ENCODE data around the gene TMEM221. TPM values are rescaled to one million over a fixed set of nuclear protein-coding genes. Genes with fewer than 3 reads are reported as not detected.

Gene TMEM221
- total and polyA plus RNA-seq, 2 donors (not counting 3 experiments of a cell fraction or from before 2014, with no cell fraction given): 0.08 TPM; not detected in 1

DNA sequence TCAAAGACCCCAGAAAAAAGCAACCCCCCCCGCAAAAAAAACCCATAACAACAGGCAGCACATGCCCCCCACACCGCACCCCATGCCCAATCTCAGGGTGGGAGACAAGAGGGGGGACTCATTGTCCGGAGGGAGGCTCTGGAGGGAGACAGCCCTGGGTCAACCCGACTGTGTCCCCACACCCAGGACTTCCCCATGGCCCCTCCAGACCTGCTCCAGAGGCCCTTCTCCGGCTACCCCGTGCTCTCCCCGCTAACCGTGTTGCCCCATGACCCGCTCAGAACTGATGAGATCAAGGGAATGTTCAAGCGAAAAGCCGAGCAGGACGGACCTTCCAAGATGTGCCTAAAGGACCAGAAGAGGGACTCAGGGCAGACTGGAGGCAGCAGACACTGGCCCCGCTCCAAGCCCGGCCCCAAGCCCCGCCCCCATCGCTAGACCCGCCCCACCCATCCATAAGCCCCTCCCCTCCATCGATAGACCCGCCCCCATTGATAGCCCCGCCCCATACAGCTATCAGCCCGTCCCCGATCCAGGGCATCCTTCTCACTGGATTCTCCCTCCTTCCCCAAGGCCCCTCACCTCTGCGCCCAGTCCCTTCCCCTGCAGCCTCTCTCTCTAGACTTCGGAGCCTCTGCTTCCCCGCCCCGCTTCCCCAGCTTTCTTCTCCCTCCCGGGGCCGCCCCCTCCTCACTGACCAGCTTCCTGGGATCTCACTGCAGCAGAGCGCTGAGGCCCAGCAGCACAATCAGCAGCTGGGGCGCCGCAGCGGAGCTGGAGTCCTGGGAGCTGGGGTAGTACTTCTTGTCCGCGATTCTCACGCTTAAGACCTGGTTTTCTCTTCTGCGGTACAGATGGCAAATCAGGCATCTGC is 45.2 kb downstream of the TMEM221 start:
- H3K27ac ChIP-seq (ENCODE audit: insufficient read depth, low read depth, low read length): no peak overlapping the region
- CTCF ChIA-PET: interaction anchor here (1.0 to 1.5 kb wide), 4 partner anchors 9 to 17 kb away, joined by 4 to 5 read pairs (median 4); partner anchors contain the start of genes CCDC194 and MVB12A
- FAIRE-seq: peak; percentile 18
- H3K79me2 ChIP-seq (ENCODE audit: control insufficient read depth, insufficient read depth, low read length): peaks cover 8% of the 10 kb centered on the region
- peaks cover 22% of the 10 kb centered on the region for H3K4me1 ChIP-seq (ENCODE audit: control insufficient read depth, extremely low read depth, insufficient read depth, low read length)
- TF ChIP-seq JUN (IDR thresholded peaks at IDR 0.05; ENCODE audit: borderline replicate concordance, insufficient read depth, insufficient read length, low read depth) (no peak), POLR2AphosphoS5 (IDR thresholded peaks at IDR 0.05; ENCODE audit: insufficient read depth, low read depth, low read length) (no peak), FOS (IDR thresholded peaks at IDR 0.05; ENCODE audit: borderline replicate concordance, insufficient read depth, low read length) (no peak), CTCF (IDR thresholded peaks at IDR 0.05; ENCODE audit: extremely low read depth in 1 of 2, insufficient read depth in 1 of 2, low read depth in 1 of 2, low read length in 2 of 2) (no peak), POLR2A (IDR thresholded peaks at IDR 0.05; ENCODE audit: low read depth, low read length) (no peak), EZH2 (IDR thresholded peaks at IDR 0.05; ENCODE audit: borderline replicate concordance, low read depth, low read length, severe bottlenecking) (no peak), GATA2 (IDR thresholded peaks at IDR 0.05; ENCODE audit: insufficient read depth, insufficient read length, low read depth, low read length) (no peak), MYC (IDR thresholded peaks at IDR 0.05; ENCODE audit: low read depth, low read length) (no peak)
- TF ChIP-seq, protein P1, sequence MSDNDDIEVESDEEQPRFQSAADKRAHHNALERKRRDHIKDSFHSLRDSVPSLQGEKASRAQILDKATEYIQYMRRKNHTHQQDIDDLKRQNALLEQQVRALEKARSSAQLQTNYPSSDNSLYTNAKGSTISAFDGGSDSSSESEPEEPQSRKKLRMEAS (IDR thresholded peaks at IDR 0.05; ENCODE audit: insufficient read depth, insufficient read length): no peak
- no TSS peak for BruUV-seq (replicated peaks)
- intact Hi-C loops (cut with micrococcal nuclease) (loop anchor here (10.0 kb wide), 1 partner anchor 152 kb away; the partner anchor contains the start of gene COLGALT1), dilution Hi-C loops (cut with MboI; ENCODE audit: extremely low pct_ligation_motif_present, low sequenced_read_pairs) (no loop called here)
- DNase-seq (ENCODE audit: low read depth, low spot score): peak; percentile 28
- no peaks in the 10 kb centered on the region for H3K27me3 ChIP-seq (ENCODE audit: control insufficient read depth in 2 of 2, insufficient read depth in 2 of 2, low read length in 2 of 2)
- no peaks in the 10 kb centered on the region for H3K9me3 ChIP-seq (replicated peaks; ENCODE audit: control insufficient read depth, insufficient read depth, low read length)
- no peak overlapping the region for H2AFZ ChIP-seq (ENCODE audit: low read depth, low read length)
- no peaks in the 10 kb centered on the region for H4K20me1 ChIP-seq (replicated peaks; ENCODE audit: control insufficient read depth, extremely low read depth, insufficient read depth, low read length)
- H3K9ac ChIP-seq (replicated peaks; ENCODE audit: extremely low read depth, insufficient read depth, low read length): no peak overlapping the region
- H3K9me1 ChIP-seq (replicated peaks; ENCODE audit: control insufficient read depth, extremely low read depth, insufficient read depth, low read length): no peaks in the 10 kb centered on the region
- no peaks in the 10 kb centered on the region for H3K36me3 ChIP-seq (ENCODE audit: control insufficient read depth in 2 of 2, extremely low read depth in 1 of 2, insufficient read depth in 2 of 2, low read length in 2 of 2)
- H3K4me3 ChIP-seq (replicated peaks in 1 of 3; ENCODE audit: insufficient read depth in 1 of 3, low read depth in 1 of 3, low read length in 3 of 3): peak overlapping the region in 1 of 3 experiments; percentile 44
- POLR2A ChIA-PET: interaction anchor here (1.0 kb wide), 1 partner anchor 12 kb away, joined by 5 read pairs; no protein-coding TSS in a partner anchor
- H3K4me2 ChIP-seq (ENCODE audit: insufficient read depth, low read length): no peak overlapping the region

Measured in endothelial cell of umbilical vein (primary cell).